A673 (cell line): ENCODE data around the gene SLC39A3. TPM values are rescaled to one million over a fixed set of nuclear protein-coding genes. Genes with fewer than 3 reads are reported as not detected.

Experiments used
- BruUV-seq: library from RNA; stranded (reverse); fragments of 400-500 nt; replicated peaks from 2 replicates; lab custom pipeline; 2021; lab: Mats Ljungman, UMichigan
- CTCF ChIA-PET: fragments of 300-600 bp; sonication (Branson Sonifier 250); formaldehyde crosslinking; loops from one replicate; lab custom pipeline; 2022; ENCODE audit warnings: antibody characterized with exemption; lab: Charles Lee
- POLR2A ChIA-PET: fragments of 300-600 bp; sonication (Branson Sonifier 250); formaldehyde crosslinking; loops from one replicate; lab custom pipeline; 2022; ENCODE audit warnings: antibody characterized with exemption; ENCODE audit not compliant: low non-redundant PET; lab: Charles Lee
- DNase-seq: peaks from one replicate; pipeline ENCODE4 v3.0.0-alpha.2; 2015; ENCODE audit warnings: low spot score
- H3K27ac ChIP-seq: fragments of 200-600 bp; sonication (generic); 2 replicates; pipeline ENCODE4 v1.5.1; 2016; ENCODE audit warnings: mixed run types, low read depth, mild to moderate bottlenecking, mixed read lengths, antibody characterized with exemption, low read length; ENCODE audit not compliant: poor library complexity, severe bottlenecking
- H3K27me3 ChIP-seq: fragments of 200-600 bp; sonication (generic); replicated peaks from 2 replicates; pipeline ENCODE4 v1.6.1; 2017; ENCODE audit warnings: mixed run types, low read depth, mild to moderate bottlenecking, mixed read lengths, antibody characterized with exemption, low read length; ENCODE audit not compliant: insufficient read depth, poor library complexity
- H3K36me3 ChIP-seq: fragments of 200-600 bp; sonication (generic); 2 replicates; pipeline ENCODE4 v1.6.1; 2016; ENCODE audit warnings: mixed run types, mild to moderate bottlenecking, mixed read lengths, antibody characterized with exemption, low read length; ENCODE audit not compliant: insufficient read depth, poor library complexity, severe bottlenecking
- H3K4me1 ChIP-seq: fragments of 200-600 bp; sonication (generic); 2 replicates; pipeline ENCODE4 v1.6.1; 2017; ENCODE audit warnings: mixed run types, mild to moderate bottlenecking, mixed read lengths, antibody characterized with exemption, low read length; ENCODE audit not compliant: insufficient read depth, poor library complexity, severe bottlenecking
- H3K4me3 ChIP-seq: fragments of 200-600 bp; sonication (generic); 2 replicates; pipeline ENCODE4 v1.5.1; 2016; ENCODE audit warnings: low read depth, mixed run types, mild to moderate bottlenecking, mixed read lengths, low read length; ENCODE audit not compliant: poor library complexity, severe bottlenecking
- H3K9me3 ChIP-seq: fragments of 200-600 bp; sonication (generic); 2 replicates; pipeline ENCODE4 v1.6.1; 2016; ENCODE audit warnings: mixed run types, low read depth, mild to moderate bottlenecking, mixed read lengths, antibody characterized with exemption, low read length; ENCODE audit not compliant: poor library complexity, severe bottlenecking
- CTCF ChIP-seq: fragments of 300-800, 200-600 bp; sonication (generic); conservative IDR thresholded peaks from 2 replicates; pipeline ENCODE4 v1.5.1; 2017; ENCODE audit warnings: low read depth, mild to moderate bottlenecking, antibody characterized with exemption, low read length, moderate library complexity, mixed read lengths
- EZH2 ChIP-seq: fragments of 200-600 bp; sonication (generic); IDR thresholded peaks from 2 replicates; pipeline ENCODE4 v1.6.1; 2017; ENCODE audit warnings: borderline replicate concordance, low read depth, mild to moderate bottlenecking, mixed read lengths, antibody characterized with exemption, low read length; ENCODE audit not compliant: poor library complexity, severe bottlenecking
- intact Hi-C: fragments of 100-400 bp; cut with micrococcal nuclease; formaldehyde crosslinking; loops from one replicate; pipeline ENCODE4 v1.10.0; 2022; ENCODE audit not compliant: unreplicated experiment
- total RNA-seq: library from RNA; stranded (reverse); gene quantifications from 2 replicates; pipeline ENCODE4 v1.2.3, GENCODE V29; 2021

Gene SLC39A3
- total RNA-seq, 1 experiment from 2014 or later = 44.8 TPM

- H3K27ac ChIP-seq = peak within 1 kb of the TSS; percentile 84
- TSS peak; percentile 66 for BruUV-seq
- peaks cover 9% of the 10 kb centered on the region for H3K36me3 ChIP-seq
- no peaks in the 10 kb centered on the region for H3K9me3 ChIP-seq
- TF ChIP-seq CTCF (no peak), EZH2 (no peak)
- DNase-seq = peak; percentile 100
- H3K4me3 ChIP-seq = peak within 1 kb of the TSS; percentile 97
- peaks cover 18% of the 10 kb centered on the region for H3K4me1 ChIP-seq
- POLR2A ChIA-PET = interaction anchor here (0.7 kb wide), 1 partner anchor 53 kb away, joined by 3 read pairs; no protein-coding TSS in a partner anchor
- intact Hi-C loops = no loop called here
- CTCF ChIA-PET = no interaction called here
- no peaks in the 10 kb centered on the region for H3K27me3 ChIP-seq
Observed at GRCh38 chr19:2785244-2785997, 45.6 kb upstream of the SLC39A3 start, which contains the start of gene THOP1. THOP1 (plus strand) TSS chr19:2785503; CDS start chr19:2785663, 160 bp downstream.

DNA sequence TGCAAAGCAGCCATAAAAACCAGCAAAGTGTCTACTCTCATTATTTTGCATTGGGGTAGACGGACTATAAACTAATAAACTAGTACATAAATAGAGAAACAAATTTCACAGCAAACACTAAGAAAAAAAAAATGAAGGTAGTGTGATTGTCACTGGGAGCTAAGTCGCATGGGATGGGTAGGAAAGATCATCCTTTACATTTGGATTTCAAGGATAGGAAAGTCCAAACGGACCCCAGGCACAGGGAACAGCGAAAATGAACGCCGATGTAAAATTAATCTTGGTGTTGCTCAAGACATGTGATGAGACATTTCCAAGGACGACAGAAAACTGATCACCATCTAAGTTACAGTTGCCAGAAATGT lies 43.9 kb upstream of the SLC39A3 start:
- TF ChIP-seq CTCF (no peak), EZH2 (no peak)
- intact Hi-C loops = no loop called here
- peak overlapping the region; percentile 91 for H3K27ac ChIP-seq
- H3K4me3 ChIP-seq = peak overlapping the region; percentile 91
- peaks cover 4% of the 10 kb centered on the region for H3K36me3 ChIP-seq
- H3K27me3 ChIP-seq = no peaks in the 10 kb centered on the region
- DNase-seq = no peak
- H3K4me1 ChIP-seq = peaks cover 18% of the 10 kb centered on the region
- no TSS peak for BruUV-seq
- ChIA-PET CTCF (no interaction called here), POLR2A (no interaction called here)
- H3K9me3 ChIP-seq = no peaks in the 10 kb centered on the region

DNA sequence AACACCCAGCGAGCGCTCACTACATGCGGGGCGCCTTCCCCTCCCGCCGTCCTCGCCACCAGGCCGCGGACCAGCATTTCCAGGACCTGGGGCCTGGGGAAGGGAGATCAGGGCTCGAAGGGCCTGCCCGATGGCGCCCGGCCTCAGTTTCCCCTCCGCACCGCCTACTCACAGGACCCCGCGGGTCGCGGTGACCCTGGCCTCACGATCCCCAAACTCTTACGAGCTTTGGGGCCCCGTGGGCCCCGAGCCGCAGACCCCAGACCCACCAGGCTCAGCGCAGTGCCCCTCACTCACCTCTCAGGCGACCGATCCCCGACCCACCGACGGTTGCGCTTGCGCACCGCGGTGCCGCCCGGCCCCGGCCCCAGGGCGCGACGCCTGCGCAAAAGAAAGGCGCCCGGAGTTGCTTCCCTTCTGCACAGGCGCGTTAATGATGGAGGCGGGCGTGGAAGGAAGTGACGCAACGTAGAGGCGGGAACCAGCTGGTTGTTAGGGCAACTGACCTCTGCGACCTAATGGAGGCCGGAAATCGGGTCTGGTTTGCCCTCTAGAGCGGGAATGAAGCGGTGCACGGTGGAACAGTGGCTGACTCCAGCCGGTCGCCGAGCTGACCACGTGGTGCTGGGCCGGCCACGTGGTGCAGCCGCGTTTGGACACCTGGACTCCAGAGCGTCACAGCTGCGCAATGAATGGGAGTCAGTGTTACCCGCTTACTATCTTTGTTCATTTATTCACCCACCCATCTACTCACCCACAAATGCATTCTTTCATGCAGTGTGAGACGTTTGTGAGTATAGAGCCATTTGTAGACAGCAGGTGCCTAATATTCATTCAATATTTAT lies 43.3 kb upstream of the SLC39A3 start, which contains the start of gene SGTA:
Gene SGTA (minus strand): TSS at position 338 of the 845 bp plus-strand sequence. CDS start 14,205 bp downstream, outside the sequence.
- TF ChIP-seq EZH2 (no peak), CTCF (0 out of 2 replicates have a peak, but pooled peaks have one; percentile 19)
- no TSS peak for BruUV-seq
- Histone ChIP-seq H3K9me3 (no peaks in the 10 kb centered on the region), H3K27ac (peak within 1 kb of the TSS; percentile 91), H3K36me3 (peaks cover 2% of the 10 kb centered on the region), H3K4me1 (peaks cover 18% of the 10 kb centered on the region), H3K27me3 (no peaks in the 10 kb centered on the region), H3K4me3 (peak within 1 kb of the TSS; percentile 91)
- CTCF ChIA-PET = no interaction called here
- DNase-seq = peak; percentile 98
- intact Hi-C loops = no loop called here
- POLR2A ChIA-PET = no interaction called here
